Natural killer cell treated with Interleukin-12 subunit alpha and Interleukin-12 subunit beta and Interleukin-15 and Interleukin-18, amount 100 ng/mL, for 72 hours (primary cell): Measurements from ENCODE around the gene METTL4. TPM values are rescaled to one million over a fixed set of nuclear protein-coding genes. Genes with fewer than 3 reads are reported as not detected.

ENCODE experiments used
- ATAC-seq, 2 donors: fragments of 150-1000 bp; cut with Tn5 transposase in 1 of 2; sonication (Bioruptor Pico), chemical (Tn5 transposase) in 1 of 2; 2 replicates each; pipeline ENCODE4 v1.10.0; 2021
- DNase-seq: peaks from one replicate; pipeline ENCODE4 v3.0.0; 2022; ENCODE audit warnings: low spot score
- H3K27ac Mint-ChIP-seq, 2 donors: 1 replicate in 1 of 2; 2 replicates in 1 of 2; pipeline ENCODE4 v1.8.0; 2022; ENCODE audit warnings: mixed read lengths in 2 of 2, mild to moderate bottlenecking in 1 of 2, moderate library complexity in 1 of 2
- H3K27me3 Mint-ChIP-seq, 2 donors: 1 replicate in 1 of 2; 2 replicates in 1 of 2; pipeline ENCODE4 v1.8.0; 2022; ENCODE audit warnings: mixed read lengths in 2 of 2
- H3K36me3 Mint-ChIP-seq: one replicate; pipeline ENCODE4 v1.8.0; 2022; ENCODE audit warnings: mixed read lengths
- H3K4me1 Mint-ChIP-seq, 2 donors: 1 replicate in 1 of 2; 2 replicates in 1 of 2; pipeline ENCODE4 v1.8.0; 2022; ENCODE audit warnings: low read depth in 2 of 2, mixed read lengths in 2 of 2, mild to moderate bottlenecking in 1 of 2
- H3K4me3 Mint-ChIP-seq: one replicate; pipeline ENCODE4 v1.8.0; 2022; ENCODE audit warnings: mixed read lengths
- H3K9me3 Mint-ChIP-seq: 2 replicates; pipeline ENCODE4 v1.8.0; 2022; ENCODE audit warnings: mixed read lengths
- total RNA-seq, 2 donors: library from RNA; stranded (reverse); gene quantifications; one replicate each; pipeline ENCODE4 v1.2.3, GENCODE V29; 2022

Gene METTL4
- total RNA-seq, 2 donors from 2014 or later, result 17.5 to 22.3 TPM

DNA sequence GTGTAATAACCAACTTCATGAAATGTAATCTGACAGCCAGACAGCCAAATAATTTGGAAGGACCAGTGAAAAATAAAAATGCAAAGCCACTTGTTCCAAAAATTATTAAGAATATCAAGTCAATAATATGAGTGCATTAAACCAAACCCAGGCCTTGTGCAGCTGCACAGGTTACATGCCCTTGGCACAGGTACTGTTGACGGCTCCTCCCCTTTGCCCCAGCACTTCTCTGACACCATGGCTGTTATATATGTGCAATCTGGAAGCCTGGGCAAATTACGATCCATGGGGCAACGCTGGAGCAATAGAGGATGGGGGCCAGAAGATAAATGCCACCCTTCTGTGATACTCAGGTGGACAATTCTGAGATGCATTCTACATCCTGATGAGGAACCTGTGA, 68.9 kb downstream of the METTL4 start:
- H3K9me3 Mint-ChIP-seq, result no peaks in the 10 kb centered on the region
- H3K27me3 Mint-ChIP-seq, result peaks cover 7 to 9% of the 10 kb centered on the region in 2 donors
- H3K4me3 Mint-ChIP-seq, result no peak overlapping the region
- ATAC-seq (no peak), DNase-seq (no peak)
- no peak overlapping the region for H3K27ac Mint-ChIP-seq
- H3K36me3 Mint-ChIP-seq, result no peaks in the 10 kb centered on the region
- H3K4me1 Mint-ChIP-seq, result no peaks in the 10 kb centered on the region

DNA sequence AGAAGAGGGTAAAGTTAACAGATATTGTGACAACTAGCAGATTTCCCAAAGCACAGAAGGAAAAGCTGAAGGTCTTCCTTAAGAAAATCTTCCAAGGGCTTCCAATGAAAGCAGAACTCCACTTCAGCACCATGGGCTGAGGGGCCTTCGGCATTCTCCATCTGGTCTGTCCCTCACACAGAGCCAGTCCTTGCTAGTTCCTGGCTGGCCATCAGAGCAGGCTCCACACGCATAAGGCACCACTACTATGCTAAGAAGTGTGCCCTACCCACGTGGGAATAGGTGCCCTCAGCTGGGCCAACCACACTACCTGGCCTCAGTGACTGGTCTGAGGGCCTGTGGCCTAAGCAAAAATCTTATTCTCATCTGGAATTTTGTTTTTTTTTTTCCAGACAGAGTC, 73.5 kb downstream of the METTL4 start:
- Mint-ChIP-seq H3K36me3 (no peaks in the 10 kb centered on the region), H3K9me3 (no peaks in the 10 kb centered on the region), H3K4me3 (no peak overlapping the region), H3K4me1 (no peaks in the 10 kb centered on the region), H3K27ac (no peak overlapping the region), H3K27me3 (peaks cover 4 to 8% of the 10 kb centered on the region in 2 donors)
- ATAC-seq (no peak), DNase-seq (no peak)

DNA sequence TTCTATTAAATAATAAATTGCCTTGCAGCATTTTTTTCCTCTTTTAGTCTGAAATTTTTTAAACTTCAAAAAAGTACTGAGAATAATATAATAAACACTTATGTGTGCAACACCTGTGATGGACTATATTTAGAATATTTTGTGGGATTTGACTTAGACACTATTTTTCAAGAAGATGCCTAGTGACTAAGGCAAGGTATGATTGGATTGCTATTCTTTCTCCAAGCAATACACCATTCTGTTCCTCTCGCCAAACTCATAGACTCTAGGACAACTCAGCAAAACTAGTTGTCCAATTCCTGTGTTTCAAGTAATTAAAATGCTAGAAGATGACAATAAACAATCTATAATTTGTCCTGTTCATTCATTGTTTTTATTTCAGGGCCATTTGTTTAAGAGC, 75.9 kb downstream of the METTL4 start:
- Mint-ChIP-seq H3K9me3 (no peaks in the 10 kb centered on the region), H3K4me1 (no peaks in the 10 kb centered on the region), H3K36me3 (no peaks in the 10 kb centered on the region), H3K4me3 (no peak overlapping the region), H3K27ac (no peak overlapping the region), H3K27me3 (peaks cover under 1 to 6% of the 10 kb centered on the region in 2 donors)
- ATAC-seq (no peak), DNase-seq (no peak)

DNA sequence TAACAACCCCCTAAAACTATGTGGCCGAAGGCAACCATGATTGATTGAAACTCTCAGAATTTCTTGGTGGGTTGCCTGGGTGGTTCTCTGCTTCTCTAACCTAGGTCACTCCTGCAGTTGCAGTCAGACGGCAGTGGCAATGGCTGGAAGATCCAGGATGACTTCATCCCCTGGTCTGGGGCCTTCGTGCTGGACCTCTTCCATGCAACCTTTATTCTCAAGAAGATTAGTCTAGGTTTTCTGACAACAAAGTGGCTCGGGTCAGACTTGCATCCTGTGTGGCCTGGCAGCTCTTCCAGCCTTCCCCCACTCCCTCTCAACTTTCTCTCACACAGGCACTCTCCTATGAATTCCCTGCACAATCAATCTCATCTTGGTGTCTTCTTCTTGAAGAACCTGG, 76.4 kb downstream of the METTL4 start:
- no peaks in the 10 kb centered on the region for H3K9me3 Mint-ChIP-seq
- no peaks in the 10 kb centered on the region for H3K4me1 Mint-ChIP-seq
- no peak overlapping the region for H3K27ac Mint-ChIP-seq
- ATAC-seq (no peak), DNase-seq (no peak)
- no peaks in the 10 kb centered on the region for H3K36me3 Mint-ChIP-seq
- no peak overlapping the region for H3K4me3 Mint-ChIP-seq
- peaks cover 5 to 9% of the 10 kb centered on the region in 2 donors for H3K27me3 Mint-ChIP-seq

Other genes starting within 250 kb of the METTL4 start
- gene NDC80, start 52 bp upstream of the METTL4 start, total RNA-seq, result 10 to 100 TPM; 24.5 to 52.3 TPM
- gene SMCHD1, start 84.2 kb upstream of the METTL4 start, total RNA-seq, result 100 to 1,000 TPM in 1 of 2 donors, 10 to 100 TPM in 1; 88.0 to 141 TPM